HL-60 (cell line): ENCODE measurements around the gene CHL1.

ENCODE experiments used
- DNase-seq, 2 experiments: peaks; one replicate each; pipeline ENCODE4 v3.0.0-alpha.2; 2010 to 2020; ENCODE audit warnings: low read depth in 1 of 2, low spot score in 1 of 2
- H3K27ac ChIP-seq: fragments of 250-450 bp; sonication (Bioruptor Pico); replicated peaks from 2 replicates; pipeline ENCODE4 v1.5.1; 2020; ENCODE audit warnings: mild to moderate bottlenecking, moderate library complexity
- H3K27me3 ChIP-seq: fragments of 250-450 bp; sonication (Bioruptor Pico); 2 replicates; pipeline ENCODE4 v1.5.1; 2021; ENCODE audit warnings: mild to moderate bottlenecking, moderate library complexity; ENCODE audit not compliant: insufficient read depth, poor library complexity, severe bottlenecking
- H3K4me3 ChIP-seq: replicated peaks from 2 replicates; pipeline ENCODE4 v1.5.1; 2011; ENCODE audit warnings: mild to moderate bottlenecking, control low read depth, low read length; ENCODE audit not compliant: insufficient read depth
- GABPA ChIP-seq: IDR thresholded peaks from 2 replicates; pipeline ENCODE4 v1.6.1; 2012; ENCODE audit warnings: low read depth
- POLR2AphosphoS5 ChIP-seq: IDR thresholded peaks from 2 replicates; pipeline ENCODE4 v1.6.1; 2012; ENCODE audit warnings: low read depth
- SPI1 ChIP-seq: IDR thresholded peaks from 2 replicates; pipeline ENCODE4 v1.6.1; 2012; ENCODE audit warnings: low read depth, mild to moderate bottlenecking, borderline replicate concordance
- TF ChIP-seq, protein P1 (sequence below): IDR thresholded peaks from 2 replicates; pipeline ENCODE4 v1.6.1; 2012; ENCODE audit warnings: low read depth; ENCODE audit not compliant: insufficient replicate concordance
- TF ChIP-seq, protein P2 (sequence below): IDR thresholded peaks from one replicate; pipeline ENCODE4 v1.5.1; 2011; ENCODE audit warnings: low read length, control low read depth, inconsistent platforms; ENCODE audit not compliant: insufficient read depth

CHL1 gene

DNA sequence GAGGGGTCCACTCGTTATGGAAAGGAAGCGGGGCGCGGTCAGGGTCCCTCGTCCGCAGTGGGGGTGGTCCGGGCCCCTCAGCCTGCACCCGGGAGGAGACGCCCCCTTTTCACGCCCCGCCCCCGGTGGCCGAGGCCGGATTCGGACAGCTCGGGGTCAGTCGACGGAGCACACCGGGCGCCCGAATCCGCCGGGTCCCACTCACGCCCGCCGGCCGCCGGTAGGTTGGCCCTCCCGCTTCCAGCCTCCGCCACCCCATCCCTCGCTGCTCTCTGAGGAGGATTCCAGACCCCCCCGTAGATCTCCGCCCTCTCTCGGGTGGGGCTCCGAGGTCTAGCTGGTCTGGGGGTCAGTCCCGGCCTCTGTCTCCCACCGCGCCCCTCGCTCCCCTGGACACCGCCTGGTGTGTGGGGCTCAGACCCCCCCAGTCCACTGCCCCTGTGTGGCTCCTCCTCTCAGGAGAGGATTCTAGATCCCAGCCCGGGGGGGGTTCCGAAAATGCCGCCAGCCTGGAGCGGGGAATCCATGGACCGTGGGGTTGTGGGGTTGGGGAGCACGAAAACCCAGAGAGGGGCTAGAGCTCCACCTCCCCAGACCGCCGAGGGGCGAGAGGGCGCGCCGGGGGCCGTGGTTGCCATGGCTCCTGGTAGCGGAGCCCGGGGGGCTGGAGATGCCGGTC, 725 bp downstream of the CHL1 start:
- H3K27ac ChIP-seq, result no peak overlapping the region
- TF ChIP-seq POLR2AphosphoS5 (no peak), SPI1 (no peak), GABPA (no peak)
- TF ChIP-seq, protein P1, sequence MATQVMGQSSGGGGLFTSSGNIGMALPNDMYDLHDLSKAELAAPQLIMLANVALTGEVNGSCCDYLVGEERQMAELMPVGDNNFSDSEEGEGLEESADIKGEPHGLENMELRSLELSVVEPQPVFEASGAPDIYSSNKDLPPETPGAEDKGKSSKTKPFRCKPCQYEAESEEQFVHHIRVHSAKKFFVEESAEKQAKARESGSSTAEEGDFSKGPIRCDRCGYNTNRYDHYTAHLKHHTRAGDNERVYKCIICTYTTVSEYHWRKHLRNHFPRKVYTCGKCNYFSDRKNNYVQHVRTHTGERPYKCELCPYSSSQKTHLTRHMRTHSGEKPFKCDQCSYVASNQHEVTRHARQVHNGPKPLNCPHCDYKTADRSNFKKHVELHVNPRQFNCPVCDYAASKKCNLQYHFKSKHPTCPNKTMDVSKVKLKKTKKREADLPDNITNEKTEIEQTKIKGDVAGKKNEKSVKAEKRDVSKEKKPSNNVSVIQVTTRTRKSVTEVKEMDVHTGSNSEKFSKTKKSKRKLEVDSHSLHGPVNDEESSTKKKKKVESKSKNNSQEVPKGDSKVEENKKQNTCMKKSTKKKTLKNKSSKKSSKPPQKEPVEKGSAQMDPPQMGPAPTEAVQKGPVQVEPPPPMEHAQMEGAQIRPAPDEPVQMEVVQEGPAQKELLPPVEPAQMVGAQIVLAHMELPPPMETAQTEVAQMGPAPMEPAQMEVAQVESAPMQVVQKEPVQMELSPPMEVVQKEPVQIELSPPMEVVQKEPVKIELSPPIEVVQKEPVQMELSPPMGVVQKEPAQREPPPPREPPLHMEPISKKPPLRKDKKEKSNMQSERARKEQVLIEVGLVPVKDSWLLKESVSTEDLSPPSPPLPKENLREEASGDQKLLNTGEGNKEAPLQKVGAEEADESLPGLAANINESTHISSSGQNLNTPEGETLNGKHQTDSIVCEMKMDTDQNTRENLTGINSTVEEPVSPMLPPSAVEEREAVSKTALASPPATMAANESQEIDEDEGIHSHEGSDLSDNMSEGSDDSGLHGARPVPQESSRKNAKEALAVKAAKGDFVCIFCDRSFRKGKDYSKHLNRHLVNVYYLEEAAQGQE, result no peak
- TF ChIP-seq, protein P2, sequence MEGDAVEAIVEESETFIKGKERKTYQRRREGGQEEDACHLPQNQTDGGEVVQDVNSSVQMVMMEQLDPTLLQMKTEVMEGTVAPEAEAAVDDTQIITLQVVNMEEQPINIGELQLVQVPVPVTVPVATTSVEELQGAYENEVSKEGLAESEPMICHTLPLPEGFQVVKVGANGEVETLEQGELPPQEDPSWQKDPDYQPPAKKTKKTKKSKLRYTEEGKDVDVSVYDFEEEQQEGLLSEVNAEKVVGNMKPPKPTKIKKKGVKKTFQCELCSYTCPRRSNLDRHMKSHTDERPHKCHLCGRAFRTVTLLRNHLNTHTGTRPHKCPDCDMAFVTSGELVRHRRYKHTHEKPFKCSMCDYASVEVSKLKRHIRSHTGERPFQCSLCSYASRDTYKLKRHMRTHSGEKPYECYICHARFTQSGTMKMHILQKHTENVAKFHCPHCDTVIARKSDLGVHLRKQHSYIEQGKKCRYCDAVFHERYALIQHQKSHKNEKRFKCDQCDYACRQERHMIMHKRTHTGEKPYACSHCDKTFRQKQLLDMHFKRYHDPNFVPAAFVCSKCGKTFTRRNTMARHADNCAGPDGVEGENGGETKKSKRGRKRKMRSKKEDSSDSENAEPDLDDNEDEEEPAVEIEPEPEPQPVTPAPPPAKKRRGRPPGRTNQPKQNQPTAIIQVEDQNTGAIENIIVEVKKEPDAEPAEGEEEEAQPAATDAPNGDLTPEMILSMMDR, result no peak
- DNase-seq, result no peak
- H3K27me3 ChIP-seq, result peaks cover 18% of the 10 kb centered on the region
- H3K4me3 ChIP-seq, result no peak overlapping the region

DNA sequence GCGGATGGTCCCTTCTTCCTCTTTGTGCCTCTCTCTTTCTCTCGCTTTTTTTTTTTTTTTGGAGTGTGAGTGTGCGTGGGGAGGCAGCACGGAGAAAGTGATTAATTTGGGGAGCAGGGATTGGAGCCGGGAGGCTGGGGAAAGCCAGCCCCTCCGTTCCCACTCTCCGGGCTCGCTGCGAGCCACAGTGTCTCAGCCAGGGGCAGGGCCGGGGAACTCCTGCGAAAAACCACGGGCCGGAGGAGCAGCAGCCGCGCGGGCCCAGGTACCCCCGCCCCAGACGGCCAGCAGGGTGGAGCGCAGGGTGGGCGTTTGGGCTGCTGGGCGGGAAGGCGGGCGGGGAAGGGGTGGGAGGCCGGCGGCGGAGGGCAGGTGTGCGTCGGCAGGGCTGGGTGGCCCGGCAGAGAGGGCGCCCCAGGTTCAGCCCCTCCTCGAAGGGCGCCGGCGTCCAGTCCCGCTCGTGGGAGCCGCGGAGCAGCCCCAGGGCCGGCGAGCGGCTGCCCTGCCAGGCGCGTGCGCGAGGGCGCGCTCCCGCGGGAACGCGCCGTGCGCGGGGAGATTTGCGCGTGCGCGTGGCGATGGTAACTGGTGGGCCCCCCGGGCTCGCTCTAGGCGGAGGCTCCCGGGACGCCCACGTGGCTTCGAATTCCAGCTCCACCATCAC, 1.4 kb downstream of the CHL1 start:
- Histone ChIP-seq H3K27me3 (peaks cover 18% of the 10 kb centered on the region), H3K4me3 (no peak overlapping the region), H3K27ac (no peak overlapping the region)
- TF ChIP-seq, protein P1, result no peak
- TF ChIP-seq SPI1, result no peak
- TF ChIP-seq, protein P2, result no peak
- TF ChIP-seq POLR2AphosphoS5, result no peak
- no peak for TF ChIP-seq GABPA
- DNase-seq, result no peak

DNA sequence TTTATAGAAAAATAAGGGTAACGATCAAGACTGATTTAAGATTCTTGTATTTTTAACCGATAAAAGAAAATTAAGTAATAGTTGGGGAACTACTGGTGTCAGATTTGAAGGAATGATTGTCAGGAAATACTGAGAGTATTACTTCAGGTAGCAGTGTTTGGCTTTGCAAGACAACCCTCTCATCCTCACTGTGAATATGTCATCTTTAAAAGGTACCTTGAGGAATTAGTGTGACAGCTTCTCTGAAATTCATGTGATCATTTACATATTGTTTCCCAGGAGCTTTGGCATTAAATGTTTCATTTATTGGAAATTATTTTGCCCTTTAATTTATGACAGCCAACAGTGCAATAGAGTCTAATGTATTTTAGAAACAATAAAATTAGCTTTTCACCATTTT, 3.3 kb downstream of the CHL1 start:
- H3K4me3 ChIP-seq, result no peak overlapping the region
- H3K27ac ChIP-seq, result no peak overlapping the region
- H3K27me3 ChIP-seq, result peaks cover 17% of the 10 kb centered on the region
- DNase-seq, result no peak
- TF ChIP-seq, protein P1, result no peak
- TF ChIP-seq GABPA, result no peak
- no peak for TF ChIP-seq SPI1
- no peak for TF ChIP-seq POLR2AphosphoS5
